GM23338 (cell line): ENCODE measurements around the gene TSC22D3. TPM values are rescaled to one million over a fixed set of nuclear protein-coding genes. Genes with fewer than 3 reads are reported as not detected.

ENCODE experiments used
- ATAC-seq: fragments of 200-7000 bp; cut with Tn5 transposase; 3 replicates; pipeline ENCODE4 v1.9.1; 2020
- DNase-seq: peaks from one replicate; pipeline ENCODE4 v3.0.0-alpha.2; 2015; ENCODE audit warnings: low spot score
- H2AFZ ChIP-seq: fragments of 200-600 bp; sonication (generic); 2 replicates; pipeline ENCODE4 v1.8.0; 2016; ENCODE audit warnings: antibody characterized with exemption, mild to moderate bottlenecking, moderate library complexity
- H3F3A ChIP-seq: fragments of 200-600 bp; sonication (generic); replicated peaks from 2 replicates; pipeline ENCODE4 v1.8.0; 2017; ENCODE audit warnings: antibody characterized with exemption, mixed run types, low read depth
- H3K27ac ChIP-seq: fragments of 200-600 bp; sonication (generic); 2 replicates; pipeline ENCODE4 v1.6.1; 2016; ENCODE audit warnings: low read depth
- H3K27me3 ChIP-seq: fragments of 200-600 bp; sonication (generic); 2 replicates; pipeline ENCODE4 v1.8.0; 2016; ENCODE audit warnings: mild to moderate bottlenecking, mixed run types, moderate library complexity; ENCODE audit not compliant: insufficient read depth
- H3K36me3 ChIP-seq: fragments of 200-600 bp; sonication (generic); 2 replicates; pipeline ENCODE4 v1.8.0; 2016; ENCODE audit warnings: mild to moderate bottlenecking; ENCODE audit not compliant: insufficient read depth
- H3K4me1 ChIP-seq: fragments of 200-600 bp; sonication (generic); 2 replicates; pipeline ENCODE4 v1.8.0; 2016; ENCODE audit warnings: mild to moderate bottlenecking, moderate library complexity; ENCODE audit not compliant: insufficient read depth
- H3K4me2 ChIP-seq: fragments of 200-600 bp; sonication (generic); 2 replicates; pipeline ENCODE4 v1.7.1; 2017; ENCODE audit warnings: mixed run types
- H3K4me3 ChIP-seq: fragments of 200-600 bp; sonication (generic); 2 replicates; pipeline ENCODE4 v1.6.1; 2016; ENCODE audit warnings: mixed run types
- H3K79me2 ChIP-seq: fragments of 200-600 bp; sonication (generic); replicated peaks from 2 replicates; pipeline ENCODE4 v1.8.0; 2017; ENCODE audit warnings: mild to moderate bottlenecking; ENCODE audit not compliant: insufficient read depth
- H3K9me2 ChIP-seq: fragments of 200-600 bp; sonication (generic); 2 replicates; pipeline ENCODE4 v1.8.0; 2017; ENCODE audit not compliant: insufficient read depth
- H4K20me1 ChIP-seq: fragments of 200-600 bp; sonication (generic); replicated peaks from 2 replicates; pipeline ENCODE4 v1.8.0; 2017; ENCODE audit warnings: mild to moderate bottlenecking; ENCODE audit not compliant: insufficient read depth
- H3K27ac Mint-ChIP-seq: 2 replicates; pipeline ENCODE4 v1.8.0; 2020; ENCODE audit warnings: inconsistent platforms, mild to moderate bottlenecking, moderate library complexity, mixed read lengths
- H3K27me3 Mint-ChIP-seq: 3 replicates; pipeline ENCODE4 v1.8.0; 2022; ENCODE audit warnings: low read depth, mild to moderate bottlenecking, moderate library complexity, mixed read lengths, inconsistent platforms; ENCODE audit not compliant: insufficient read depth, poor library complexity
- H3K36me3 Mint-ChIP-seq: 3 replicates; pipeline ENCODE4 v1.8.0; 2021; ENCODE audit warnings: low read depth, mild to moderate bottlenecking, inconsistent platforms, moderate library complexity, mixed read lengths
- H3K4me1 Mint-ChIP-seq: 3 replicates; pipeline ENCODE4 v1.8.0; 2020; ENCODE audit warnings: mild to moderate bottlenecking, inconsistent platforms, mixed read lengths
- H3K4me3 Mint-ChIP-seq: 3 replicates; pipeline ENCODE4 v1.8.0; 2021; ENCODE audit warnings: moderate library complexity, mild to moderate bottlenecking, inconsistent platforms, mixed read lengths
- H3K9me3 Mint-ChIP-seq: 3 replicates; pipeline ENCODE4 v1.8.0; 2020; ENCODE audit warnings: moderate library complexity, mild to moderate bottlenecking, inconsistent platforms, mixed read lengths
- CREB1 ChIP-seq: fragments of 250-450 bp; sonication (Bioruptor Pico); IDR thresholded peaks from 2 replicates; pipeline ENCODE4 v1.5.0; 2020; ENCODE audit warnings: low read depth, mild to moderate bottlenecking, moderate library complexity
- CTCF ChIP-seq, 2 experiments: fragments of 200-600 bp in 1 of 2; sonication (generic) in 1 of 2; conservative IDR thresholded peaks; 2 replicates each; pipeline versions ENCODE4 v1.5.1 to v1.6.1; 2016 to 2017; ENCODE audit warnings: antibody characterized with exemption in 2 of 2, low read depth in 2 of 2, mild to moderate bottlenecking in 2 of 2, moderate library complexity in 1 of 2
- EZH2 ChIP-seq: fragments of 200-600 bp; sonication (generic); IDR thresholded peaks from one replicate; pipeline ENCODE4 v1.8.0; 2017; ENCODE audit warnings: antibody characterized with exemption, mild to moderate bottlenecking, low read depth; ENCODE audit not compliant: unreplicated experiment
- EZH2phosphoT487 ChIP-seq: fragments of 200-600 bp; sonication (generic); IDR thresholded peaks from one replicate; pipeline ENCODE4 v1.8.1; 2018; ENCODE audit warnings: antibody characterized with exemption; ENCODE audit not compliant: unreplicated experiment
- JUNB ChIP-seq: IDR thresholded peaks from one replicate; pipeline ENCODE4 v1.6.1; 2016; ENCODE audit warnings: antibody characterized with exemption; ENCODE audit not compliant: unreplicated experiment
- NANOG ChIP-seq: IDR thresholded peaks from 2 replicates; pipeline ENCODE4 v1.6.1; 2016; ENCODE audit warnings: antibody characterized with exemption, borderline replicate concordance
- REST ChIP-seq: IDR thresholded peaks from one replicate; pipeline ENCODE4 v1.6.1; 2018; ENCODE audit warnings: antibody characterized with exemption; ENCODE audit not compliant: unreplicated experiment
- STAT1 ChIP-seq: IDR thresholded peaks from one replicate; pipeline ENCODE4 v1.6.1; 2016; ENCODE audit warnings: antibody characterized with exemption; ENCODE audit not compliant: unreplicated experiment
- ZNF114 ChIP-seq: fragments of 250-450 bp; sonication (Bioruptor Pico); IDR thresholded peaks from 2 replicates; pipeline ENCODE4 v1.5.0; 2020; ENCODE audit warnings: mild to moderate bottlenecking, moderate library complexity
- ZNF331 ChIP-seq: fragments of 250-450 bp; sonication (Bioruptor Pico); IDR thresholded peaks from 2 replicates; pipeline ENCODE4 v1.5.0; 2020; ENCODE audit warnings: low read depth, mild to moderate bottlenecking, moderate library complexity
- ZNF462 ChIP-seq: fragments of 250-450 bp; sonication (Bioruptor Pico); IDR thresholded peaks from 2 replicates; pipeline ENCODE4 v1.5.0; 2020; ENCODE audit warnings: mild to moderate bottlenecking, moderate library complexity
- polyA plus RNA-seq: library from polyadenylated mRNA; unstranded; fragments of >200 nt; fragmentation: Nextera tagmentation; extraction: Ambion mirVana; gene quantifications from 2 replicates; pipeline ENCODE4 v1.2.1, GENCODE V29; 2016
- total RNA-seq: library from RNA; depleted of rRNA; stranded (reverse); fragments of >200 nt; shearing (Covaris generic); gene quantifications from 2 replicates; pipeline ENCODE4 v1.2.3, GENCODE V29; 2014
- TF ChIP-seq, protein P1 (sequence below): IDR thresholded peaks from 2 replicates; pipeline ENCODE4 v1.6.1; 2016; ENCODE audit warnings: antibody characterized with exemption

Gene TSC22D3
- total and polyA plus RNA-seq, 2 experiments from 2014 or later: 12.6 to 20.0 TPM

DNA sequence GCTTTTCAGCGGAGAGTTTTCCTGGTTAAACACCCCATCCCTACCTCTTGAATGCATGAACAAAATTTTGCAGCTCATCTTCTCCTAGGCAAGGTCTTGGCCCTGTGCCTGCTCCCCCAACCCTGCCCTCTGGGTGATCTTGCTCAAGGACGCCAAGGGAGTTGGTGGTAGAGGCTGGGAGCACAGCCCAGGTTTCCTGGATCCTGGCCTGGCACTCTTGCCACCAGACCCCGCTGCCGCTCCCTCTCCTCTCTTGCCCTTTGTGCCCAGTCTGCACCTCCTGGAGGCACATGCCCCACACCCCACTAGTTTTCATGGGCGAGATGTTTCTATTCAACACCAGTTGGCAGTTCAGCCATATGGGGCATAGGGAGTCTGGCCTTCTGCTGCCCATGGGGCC is 37.3 kb downstream of the TSC22D3 start:
- no peaks in the 10 kb centered on the region for H3K36me3 ChIP-seq
- peaks cover 6% of the 10 kb centered on the region for H3K27me3 Mint-ChIP-seq
- H3K4me3 Mint-ChIP-seq: no peak overlapping the region
- H4K20me1 ChIP-seq: no peaks in the 10 kb centered on the region
- peaks cover 24% of the 10 kb centered on the region for H3K4me1 Mint-ChIP-seq
- no peak for TF ChIP-seq CREB1
- TF ChIP-seq, protein P1, sequence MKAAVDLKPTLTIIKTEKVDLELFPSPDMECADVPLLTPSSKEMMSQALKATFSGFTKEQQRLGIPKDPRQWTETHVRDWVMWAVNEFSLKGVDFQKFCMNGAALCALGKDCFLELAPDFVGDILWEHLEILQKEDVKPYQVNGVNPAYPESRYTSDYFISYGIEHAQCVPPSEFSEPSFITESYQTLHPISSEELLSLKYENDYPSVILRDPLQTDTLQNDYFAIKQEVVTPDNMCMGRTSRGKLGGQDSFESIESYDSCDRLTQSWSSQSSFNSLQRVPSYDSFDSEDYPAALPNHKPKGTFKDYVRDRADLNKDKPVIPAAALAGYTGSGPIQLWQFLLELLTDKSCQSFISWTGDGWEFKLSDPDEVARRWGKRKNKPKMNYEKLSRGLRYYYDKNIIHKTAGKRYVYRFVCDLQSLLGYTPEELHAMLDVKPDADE: no peak
- no peak for TF ChIP-seq REST
- TF ChIP-seq ZNF114 (CRISPR knock-in tag): no peak
- TF ChIP-seq CTCF (conservative IDR thresholded peaks at IDR 0.05; ENCODE audit: low read depth in 2 of 2): no peak
- no peak for TF ChIP-seq EZH2
- no peak for TF ChIP-seq NANOG
- no peak for TF ChIP-seq ZNF331 (CRISPR knock-in tag)
- TF ChIP-seq EZH2phosphoT487: no peak
- TF ChIP-seq JUNB: no peak
- no peak for TF ChIP-seq ZNF462 (CRISPR knock-in tag)
- TF ChIP-seq STAT1: no peak
- no peaks in the 10 kb centered on the region for H3K36me3 Mint-ChIP-seq
- no peak overlapping the region for H3K27ac Mint-ChIP-seq
- H3F3A ChIP-seq: no peaks in the 10 kb centered on the region
- H3K4me1 ChIP-seq: peaks cover 12% of the 10 kb centered on the region; the same call in 1 of the 2 replicates
- no peak for ATAC-seq
- H3K4me2 ChIP-seq: no peak overlapping the region
- no peak overlapping the region for H3K27ac ChIP-seq
- DNase-seq: no peak
- H3K4me3 ChIP-seq: no peak overlapping the region
- no peaks in the 10 kb centered on the region for H3K9me2 ChIP-seq
- no peak overlapping the region for H2AFZ ChIP-seq
- H3K9me3 Mint-ChIP-seq: no peaks in the 10 kb centered on the region
- H3K27me3 ChIP-seq: no peaks in the 10 kb centered on the region
- no peaks in the 10 kb centered on the region for H3K79me2 ChIP-seq
